ENCODE results near the gene BAAT. TPM values are rescaled to one million over a fixed set of nuclear protein-coding genes. Genes with fewer than 3 reads are reported as not detected.

Gene BAAT
- total and polyA plus RNA-seq, 8 donors = 0.43 to 13.9 (median 1.6) TPM

GRCh38 chr9:101372327-101373118 lies 12.3 kb downstream of the BAAT start:
- WGBS, 2 donors = 70 to 78% methylated on average over 2 of the region's 2 CpGs
- no peak for ATAC-seq
- Histone ChIP-seq H3K27ac (no peak overlapping the region), H3K36me3 (no peaks in the 10 kb centered on the region), H3K4me3 (no peak overlapping the region), H3K9me3 (no peaks in the 10 kb centered on the region), H3K4me1 (no peaks in the 10 kb centered on the region), H3K27me3 (no peaks in the 10 kb centered on the region)
- FAIRE-seq = no peak
- no peak for TF ChIP-seq CTCF (IDR thresholded peaks at IDR 0.05)
- intact Hi-C loops (cut with DNase I) = no loop called here
- DNase-seq = no peak

DNA sequence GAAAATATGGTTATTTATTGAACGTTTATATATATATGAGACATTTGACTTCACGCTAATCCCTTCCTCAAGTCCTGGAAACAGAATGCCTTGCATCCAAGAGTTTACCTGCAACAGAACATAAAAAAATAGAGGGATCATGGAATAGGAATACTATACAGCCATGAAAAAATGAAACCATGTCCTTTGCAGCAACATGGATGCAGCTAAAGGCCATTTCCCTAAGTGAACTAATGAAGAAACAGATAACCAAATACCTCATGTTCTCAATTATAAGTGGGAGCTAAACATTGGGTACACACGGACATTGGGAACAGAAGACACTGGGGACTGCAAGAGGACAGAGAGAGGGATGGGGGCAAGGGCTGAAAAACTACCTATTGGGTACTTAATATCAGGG lies 13.0 kb downstream of the BAAT start:
- ATAC-seq = no peak
- 91 to 93% methylated on average over 3 of the region's 3 CpGs for WGBS, 2 donors

GRCh38 chr9:101369884-101370531 lies 14.8 kb downstream of the BAAT start:
- Histone ChIP-seq H3K4me3 (no peak overlapping the region), H3K27me3 (no peaks in the 10 kb centered on the region), H3K36me3 (no peaks in the 10 kb centered on the region), H3K27ac (no peak overlapping the region), H3K9me3 (no peaks in the 10 kb centered on the region), H3K4me1 (peaks cover 9 to 22% (median 13%) of the 10 kb centered on the region in 3 donors)
- 75 to 80% methylated on average over 2 of the region's 2 CpGs for WGBS, 2 donors
- FAIRE-seq (no peak), DNase-seq (no peak), ATAC-seq (no peak)
- TF ChIP-seq CTCF (IDR thresholded peaks at IDR 0.05) = no peak
- intact Hi-C loops (cut with DNase I) = no loop called here

More for the DNA sequence above, 13.0 kb downstream of the BAAT start:
- no peaks in the 10 kb centered on the region for H3K36me3 ChIP-seq
- TF ChIP-seq CTCF (IDR thresholded peaks at IDR 0.05) = no peak
- FAIRE-seq (no peak), DNase-seq (no peak)
- H3K9me3 ChIP-seq = no peaks in the 10 kb centered on the region
- peaks cover 0 to 6% (median under 1%) of the 10 kb centered on the region in 3 donors for H3K4me1 ChIP-seq
- no peak overlapping the region for H3K4me3 ChIP-seq
- no peak overlapping the region for H3K27ac ChIP-seq
- H3K27me3 ChIP-seq = no peaks in the 10 kb centered on the region
- intact Hi-C loops (cut with DNase I) = no loop called here

DNA sequence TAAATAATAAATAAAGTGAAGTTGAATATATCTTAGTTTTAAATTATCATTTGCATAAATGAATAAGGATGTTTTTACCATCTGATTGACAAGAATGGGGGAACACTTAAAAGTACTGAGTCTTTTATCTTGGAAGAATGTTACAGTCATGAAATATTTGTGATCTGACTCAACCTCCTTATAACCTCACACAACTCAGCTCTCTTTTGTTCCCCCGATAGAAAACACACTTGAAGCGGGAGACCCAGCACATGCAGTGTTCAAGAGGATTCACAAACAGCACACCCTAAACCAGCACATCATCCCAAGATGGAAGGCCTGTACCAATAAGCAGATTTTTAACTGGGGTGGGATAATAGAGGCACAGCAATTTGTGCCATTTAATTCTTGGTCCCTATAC lies 15.5 kb downstream of the BAAT start:
- H3K4me3 ChIP-seq = no peak overlapping the region
- no peaks in the 10 kb centered on the region for H3K27me3 ChIP-seq
- no peak for FAIRE-seq
- WGBS, 2 donors = 97 to 98% methylated on average over 2 of the region's 2 CpGs
- no peak overlapping the region for H3K27ac ChIP-seq
- peaks cover 9 to 22% (median 13%) of the 10 kb centered on the region in 3 donors for H3K4me1 ChIP-seq
- ATAC-seq = no peak
- no peak for DNase-seq
- no peak for TF ChIP-seq CTCF (IDR thresholded peaks at IDR 0.05)
- no peaks in the 10 kb centered on the region for H3K36me3 ChIP-seq
- H3K9me3 ChIP-seq = no peaks in the 10 kb centered on the region
- intact Hi-C loops (cut with DNase I) = no loop called here

DNA sequence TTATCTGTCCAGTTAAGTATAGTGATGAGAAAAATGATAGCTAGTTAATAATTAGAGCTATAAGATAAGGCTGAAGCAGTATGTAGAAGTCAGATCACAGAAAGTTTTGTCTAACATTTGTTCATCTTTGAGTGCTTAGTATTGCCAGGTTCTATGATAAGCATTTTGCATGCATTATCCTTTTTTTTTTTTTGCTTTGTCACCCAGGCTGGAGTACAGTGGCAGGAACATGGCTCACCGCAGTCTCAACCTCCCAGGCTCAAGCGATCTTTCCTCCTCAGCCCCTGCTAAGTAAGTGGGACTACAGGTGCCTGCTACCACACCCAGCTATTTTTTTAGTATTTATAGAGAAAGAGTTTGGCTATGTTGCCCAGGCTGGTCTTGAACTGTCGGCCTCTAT lies 17.5 kb downstream of the BAAT start:
- Histone ChIP-seq H3K36me3 (no peaks in the 10 kb centered on the region), H3K4me1 (peaks cover 9 to 22% (median 13%) of the 10 kb centered on the region in 3 donors), H3K27me3 (no peaks in the 10 kb centered on the region), H3K27ac (no peak overlapping the region), H3K4me3 (no peak overlapping the region), H3K9me3 (no peaks in the 10 kb centered on the region)
- DNase-seq (no peak), ATAC-seq (no peak), FAIRE-seq (no peak)
- intact Hi-C loops (cut with DNase I) = no loop called here
- no peak for TF ChIP-seq CTCF (IDR thresholded peaks at IDR 0.05)
- WGBS, 2 donors = 93 to 100% methylated on average over 3 of the region's 3 CpGs
